ENCODE data around the gene LMOD1. TPM values are rescaled to one million over a fixed set of nuclear protein-coding genes. Genes with fewer than 3 reads are reported as not detected.
"Not testable (repeated sequence)": the region's sequence is repeated elsewhere in the genome, so short reads cannot be mapped to it uniquely, and the experiment has no call there.

The LMOD1 gene
- total RNA-seq, 1 experiment from 2014 or later: not detected

GRCh38 chr1:201941420-201942128 is 4.8 kb downstream of the LMOD1 start:
- peaks cover under 1% of the 10 kb centered on the region for H3K4me1 ChIP-seq (ENCODE audit: insufficient read depth, low read length, poor library complexity, severe bottlenecking)
- ChIA-PET CTCF (interaction anchor here (0.5 kb wide), 1 partner anchor 13 kb away, joined by 5 read pairs; no protein-coding TSS in a partner anchor), POLR2A (ENCODE audit: low non-redundant PET) (no interaction called here)
- no peaks in the 10 kb centered on the region for H3K36me3 ChIP-seq (ENCODE audit: insufficient read depth, low read length, poor library complexity, severe bottlenecking)
- no peaks in the 10 kb centered on the region for H3K9me3 ChIP-seq (ENCODE audit: low read depth, low read length, poor library complexity, severe bottlenecking)
- no peak for DNase-seq (ENCODE audit: low spot score)
- BruUV-seq (replicated peaks): no TSS peak
- H3K4me3 ChIP-seq (ENCODE audit: low read depth, low read length, poor library complexity, severe bottlenecking): no peak overlapping the region
- no peak overlapping the region for H3K27ac ChIP-seq (ENCODE audit: low read depth, low read length, poor library complexity, severe bottlenecking)
- H3K27me3 ChIP-seq (replicated peaks; ENCODE audit: insufficient read depth, low read depth, low read length, poor library complexity): no peaks in the 10 kb centered on the region
- TF ChIP-seq EZH2 (IDR thresholded peaks at IDR 0.05; ENCODE audit: borderline replicate concordance, low read depth, low read length, poor library complexity, severe bottlenecking) (no peak), CTCF (conservative IDR thresholded peaks at IDR 0.05; ENCODE audit: low read depth, low read length) (no peak)
- intact Hi-C loops (cut with micrococcal nuclease; ENCODE audit: unreplicated experiment): no loop called here

- H3K27ac ChIP-seq (ENCODE audit: low read depth, low read length, poor library complexity, severe bottlenecking); POLR2A ChIA-PET (ENCODE audit: low non-redundant PET); H3K4me1 ChIP-seq (ENCODE audit: insufficient read depth, low read length, poor library complexity, severe bottlenecking); H3K36me3 ChIP-seq (ENCODE audit: insufficient read depth, low read length, poor library complexity, severe bottlenecking); H3K9me3 ChIP-seq (ENCODE audit: low read depth, low read length, poor library complexity, severe bottlenecking); H3K27me3 ChIP-seq (replicated peaks; ENCODE audit: insufficient read depth, low read depth, low read length, poor library complexity); intact Hi-C loops (cut with micrococcal nuclease; ENCODE audit: unreplicated experiment); H3K4me3 ChIP-seq (ENCODE audit: low read depth, low read length, poor library complexity, severe bottlenecking); DNase-seq (ENCODE audit: low spot score); BruUV-seq (replicated peaks): not testable (repeated sequence)
- CTCF ChIA-PET: interaction anchor here (0.6 kb wide), 1 partner anchor 42 kb away, joined by 4 read pairs; no protein-coding TSS in a partner anchor
Observed at GRCh38 chr1:201940316-201940715, 6.0 kb downstream of the LMOD1 start.

DNA sequence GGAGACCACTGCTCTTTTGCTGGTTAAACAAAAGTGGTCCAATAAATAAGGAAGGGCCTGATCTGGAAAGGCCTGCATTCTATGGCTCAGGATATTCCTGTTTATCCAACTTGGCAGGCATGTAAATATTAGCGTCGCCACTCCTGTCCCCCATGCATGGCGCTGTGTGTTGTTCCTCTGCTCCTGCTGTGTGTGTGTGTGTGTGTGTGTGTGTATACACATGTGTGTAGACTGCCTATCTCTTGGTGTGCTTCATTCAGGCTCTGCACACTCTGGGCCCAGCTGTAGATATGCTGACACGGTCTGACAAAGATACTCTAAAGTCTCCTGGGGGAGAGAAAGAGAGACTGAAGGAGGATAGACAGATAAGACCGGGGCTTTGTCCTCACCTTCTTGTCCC is 6.8 kb downstream of the LMOD1 start:
- no peaks in the 10 kb centered on the region for H3K27me3 ChIP-seq (replicated peaks; ENCODE audit: insufficient read depth, low read depth, low read length, poor library complexity)
- no TSS peak for BruUV-seq (replicated peaks)
- ChIA-PET CTCF (interaction anchor here (0.6 kb wide), 1 partner anchor 41 kb away, joined by 4 read pairs; no protein-coding TSS in a partner anchor), POLR2A (ENCODE audit: low non-redundant PET) (no interaction called here)
- no peak for DNase-seq (ENCODE audit: low spot score)
- H3K4me1 ChIP-seq (ENCODE audit: insufficient read depth, low read length, poor library complexity, severe bottlenecking): no peaks in the 10 kb centered on the region
- TF ChIP-seq CTCF (conservative IDR thresholded peaks at IDR 0.05; ENCODE audit: low read depth, low read length) (no peak), EZH2 (IDR thresholded peaks at IDR 0.05; ENCODE audit: borderline replicate concordance, low read depth, low read length, poor library complexity, severe bottlenecking) (no peak)
- intact Hi-C loops (cut with micrococcal nuclease; ENCODE audit: unreplicated experiment): no loop called here
- no peak overlapping the region for H3K4me3 ChIP-seq (ENCODE audit: low read depth, low read length, poor library complexity, severe bottlenecking)
- no peaks in the 10 kb centered on the region for H3K36me3 ChIP-seq (ENCODE audit: insufficient read depth, low read length, poor library complexity, severe bottlenecking)
- no peaks in the 10 kb centered on the region for H3K9me3 ChIP-seq (ENCODE audit: low read depth, low read length, poor library complexity, severe bottlenecking)
- no peak overlapping the region for H3K27ac ChIP-seq (ENCODE audit: low read depth, low read length, poor library complexity, severe bottlenecking)

DNA sequence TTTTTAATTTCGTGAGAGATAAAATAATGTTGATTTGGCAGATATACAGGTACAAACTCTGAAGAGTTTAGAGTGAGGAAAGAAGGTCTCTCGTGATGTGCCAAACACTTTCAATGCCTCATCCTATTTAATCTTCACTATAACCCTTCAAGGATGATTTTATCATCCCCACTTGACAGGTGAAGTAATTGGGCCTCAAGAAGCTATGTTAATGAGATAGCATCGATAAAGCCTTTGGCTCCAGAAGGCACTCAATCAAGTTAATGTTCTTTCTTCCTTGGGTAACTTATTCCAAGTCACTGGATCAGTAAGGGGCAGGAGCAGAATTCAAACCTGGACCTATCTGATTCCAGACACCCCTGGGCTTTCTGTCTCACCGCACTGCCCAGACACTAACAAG is 7.2 kb downstream of the LMOD1 start:
- Histone ChIP-seq H3K27me3 (replicated peaks; ENCODE audit: insufficient read depth, low read depth, low read length, poor library complexity) (no peaks in the 10 kb centered on the region), H3K4me3 (ENCODE audit: low read depth, low read length, poor library complexity, severe bottlenecking) (no peak overlapping the region), H3K27ac (ENCODE audit: low read depth, low read length, poor library complexity, severe bottlenecking) (no peak overlapping the region), H3K9me3 (ENCODE audit: low read depth, low read length, poor library complexity, severe bottlenecking) (no peaks in the 10 kb centered on the region), H3K4me1 (ENCODE audit: insufficient read depth, low read length, poor library complexity, severe bottlenecking) (no peaks in the 10 kb centered on the region), H3K36me3 (ENCODE audit: insufficient read depth, low read length, poor library complexity, severe bottlenecking) (no peaks in the 10 kb centered on the region)
- BruUV-seq (replicated peaks): no TSS peak
- TF ChIP-seq EZH2 (IDR thresholded peaks at IDR 0.05; ENCODE audit: borderline replicate concordance, low read depth, low read length, poor library complexity, severe bottlenecking): no peak
- intact Hi-C loops (cut with micrococcal nuclease; ENCODE audit: unreplicated experiment): no loop called here
- CTCF ChIA-PET: no interaction called here
- DNase-seq (ENCODE audit: low spot score): no peak
- POLR2A ChIA-PET (ENCODE audit: low non-redundant PET): no interaction called here
